Heart left ventricle (tissue), 16 donors: ENCODE results near the gene CST9. TPM values are rescaled to one million over a fixed set of nuclear protein-coding genes. Genes with fewer than 3 reads are reported as not detected.
"Not testable (repeated sequence)": the region's sequence is repeated elsewhere in the genome, so short reads cannot be mapped to it uniquely, and the experiment has no call there.

Experiments used
- ATAC-seq, 4 donors: fragments of 200-7000 bp; cut with Tn5 transposase; one replicate each; pipeline ENCODE4 v1.9.1; 2020 to 2022; ENCODE audit warnings: moderate library complexity in 4 of 4, mild to moderate bottlenecking in 3 of 4, moderate number of reproducible peaks in 1 of 4
- DNase-seq, 5 donors: peaks; one replicate each; pipeline ENCODE4 v3.0.0-alpha.2; 2020
- H3K27ac ChIP-seq, 12 donors: fragments of 200-600 bp; sonication (generic) in 4 of 12; one replicate each; pipeline versions ENCODE4 v1.5.0 to v1.8.0; 2016 to 2022; ENCODE audit warnings: mild to moderate bottlenecking in 2 of 12
- H3K27me3 ChIP-seq, 9 donors: fragments of 200-600 bp; sonication (generic) in 2 of 9; one replicate each; pipeline versions ENCODE4 v1.5.1 to v1.8.0; 2016 to 2022; ENCODE audit warnings: mild to moderate bottlenecking in 3 of 9
- H3K36me3 ChIP-seq, 9 donors: fragments of 200-600 bp; sonication (generic) in 2 of 9; one replicate each; pipeline versions ENCODE4 v1.5.0 to v1.8.0; 2018 to 2022; ENCODE audit warnings: mild to moderate bottlenecking in 2 of 9
- H3K4me1 ChIP-seq, 12 donors: fragments of 200-600 bp; sonication (generic) in 4 of 12; one replicate each; pipeline versions ENCODE4 v1.5.0 to v1.8.0; 2016 to 2022; ENCODE audit warnings: mild to moderate bottlenecking in 3 of 12
- H3K4me3 ChIP-seq, 12 donors: fragments of 200-600 bp; sonication (generic) in 4 of 12; one replicate each; pipeline versions ENCODE4 v1.5.0 to v1.8.0; 2017 to 2022; ENCODE audit warnings: mild to moderate bottlenecking in 9 of 12, moderate library complexity in 4 of 12
- H3K9me3 ChIP-seq, 12 donors: fragments of 200-600 bp; sonication (generic) in 4 of 12; one replicate each; pipeline versions ENCODE4 v1.5.0 to v1.8.0; 2016 to 2022; ENCODE audit warnings: mild to moderate bottlenecking in 1 of 12
- POLR2A ChIP-seq, 2 donors: fragments of 450-650 bp; IDR thresholded peaks; one replicate each; pipeline ENCODE4 v1.6.1; 2017; ENCODE audit warnings: antibody characterized with exemption in 2 of 2, mild to moderate bottlenecking in 2 of 2, moderate library complexity in 2 of 2
- WGBS, 4 donors: extraction: QIAGEN DNeasy Blood & Tissue Kit in 2 of 4; methylation state at CpG; one replicate each; pipeline versions ENCODE4 v1.1.5 to v1.1.7; 2013 to 2018; 5-methylcytosine and 5-hydroxymethylcytosine counted together
- intact Hi-C, 10 donors: fragments of 100-400 bp; cut with DNase I; formaldehyde crosslinking; loops; one replicate each; pipeline versions ENCODE4 v1.11.1 to v1.14.2; 2022
- polyA plus RNA-seq, 2 donors: library from polyadenylated mRNA; stranded (reverse); fragments of 200-250 nt; gene quantifications; one replicate each; pipeline ENCODE4 v1.2.3, GENCODE V29; 2013
- total RNA-seq, 9 donors: library from RNA; depleted of rRNA in 2 of 9; stranded (reverse); fragments of >200 nt in 2 of 9; fragmentation: NEBNext Ultra II Directional in 3 of 9; extraction: Animal tissue kit (Norgen Biotek cat#: 25700) in 3 of 9; gene quantifications; one replicate each; pipeline versions ENCODE4 v1.1.0 to v1.2.4, GENCODE V29; 2016 to 2023
- TF ChIP-seq, protein P1 (sequence below), 12 donors: fragments of 200-600 bp; sonication (generic) in 4 of 12; IDR thresholded peaks; one replicate each; pipeline versions ENCODE4 v1.5.0 to v1.8.0; 2018 to 2022; ENCODE audit warnings: antibody characterized with exemption in 12 of 12, mild to moderate bottlenecking in 5 of 12
- donor health status: ischemic (EF 13 %, LVEDD 7.1; RV severe dilation, severe dysfunction).
- donor health status: healthy with polysubstance abuse.
- donor health status: DM: no; HTN: yes; CAD: no.
- donor health status: DM: no; HTN: no; CAD: no.
- donor health status: ischemic (EF 25% LVEDD 6.9; RV normal size, moderate dysfunction).
- donor health status: ischemic (EF 25% LVEDD 5.7; RV mildly dilated, moderate dysfunction).
- donor health status: healthy.
- donor health status: DM: yes; HTN: yes; CAD: no.
- donor health status: ischemic (EF 35%, LVEDD 5.7; RV mildly dilated, moderate dysfunction).
- donor health status: nonischemic (EF 11% LVEDD 7.7; RV severe dilation, severe dysfunction).
- donor health status: DM: yes; HTN: yes; CAD: no.
- donor health status: PGD.
- donor health status: ischemic (EF 29% LVEDD 5.4; RV normal size, mild dysfunction).
- donor health status: nonischemic (EF 23%, LVEDD 6.1; RV moderate dilation, normal function).

CST9 gene
- total and polyA plus RNA-seq, 11 donors: not detected

DNA sequence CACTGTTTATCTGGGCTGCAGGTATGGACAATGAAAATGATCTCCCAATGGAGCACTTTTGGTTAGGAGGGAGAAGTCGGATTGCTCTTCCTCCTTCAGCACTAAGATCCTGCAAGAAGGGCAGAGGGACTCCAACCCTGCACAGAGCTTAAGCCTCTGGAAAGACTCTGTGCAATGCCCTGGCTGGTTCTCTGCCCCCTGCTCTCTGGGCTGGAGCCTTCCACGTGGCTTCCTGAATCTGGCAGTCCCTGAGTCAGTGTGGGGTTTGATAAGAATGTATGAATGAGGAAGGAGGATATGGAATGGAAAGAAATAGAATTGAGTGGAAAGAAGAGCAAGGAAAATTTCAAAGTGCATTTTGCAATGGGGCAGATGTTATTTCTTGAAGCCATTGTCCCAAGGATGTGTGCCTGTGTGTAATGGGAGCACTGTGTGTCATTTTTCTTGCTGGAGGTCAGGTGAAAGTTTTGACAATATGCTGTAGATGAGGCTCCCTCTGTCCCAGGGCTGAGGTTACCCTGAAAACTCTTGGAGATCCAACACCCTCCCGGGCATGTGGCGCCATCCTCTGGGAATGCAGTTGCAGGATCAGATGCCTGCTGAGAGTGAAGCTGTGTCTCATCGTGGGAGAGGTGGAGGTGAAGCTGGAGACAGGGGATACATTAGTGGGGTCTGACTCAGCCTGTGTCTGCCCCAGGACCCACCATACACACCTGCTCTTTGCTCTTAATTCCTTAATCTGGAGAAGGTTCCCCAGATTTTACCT lies 21.1 kb downstream of the CST9 start:
- Histone ChIP-seq H3K36me3 (no peaks in the 10 kb centered on the region), H3K4me1 (no peaks in the 10 kb centered on the region), H3K9me3 (peaks cover 0 to 3% (median 0%) of the 10 kb centered on the region in 12 donors), H3K27me3 (peaks cover 0 to 34% (median 3%) of the 10 kb centered on the region in 9 donors), H3K27ac (no peak overlapping the region), H3K4me3 (no peak overlapping the region)
- intact Hi-C loops: no loop called here
- ATAC-seq (no peak), DNase-seq (no peak)
- 49 to 56% (median 50%) methylated on average over 5 of the region's 5 CpGs for WGBS, 4 donors
- no peak for TF ChIP-seq POLR2A (IDR thresholded peaks at IDR 0.05)
- TF ChIP-seq, protein P1, sequence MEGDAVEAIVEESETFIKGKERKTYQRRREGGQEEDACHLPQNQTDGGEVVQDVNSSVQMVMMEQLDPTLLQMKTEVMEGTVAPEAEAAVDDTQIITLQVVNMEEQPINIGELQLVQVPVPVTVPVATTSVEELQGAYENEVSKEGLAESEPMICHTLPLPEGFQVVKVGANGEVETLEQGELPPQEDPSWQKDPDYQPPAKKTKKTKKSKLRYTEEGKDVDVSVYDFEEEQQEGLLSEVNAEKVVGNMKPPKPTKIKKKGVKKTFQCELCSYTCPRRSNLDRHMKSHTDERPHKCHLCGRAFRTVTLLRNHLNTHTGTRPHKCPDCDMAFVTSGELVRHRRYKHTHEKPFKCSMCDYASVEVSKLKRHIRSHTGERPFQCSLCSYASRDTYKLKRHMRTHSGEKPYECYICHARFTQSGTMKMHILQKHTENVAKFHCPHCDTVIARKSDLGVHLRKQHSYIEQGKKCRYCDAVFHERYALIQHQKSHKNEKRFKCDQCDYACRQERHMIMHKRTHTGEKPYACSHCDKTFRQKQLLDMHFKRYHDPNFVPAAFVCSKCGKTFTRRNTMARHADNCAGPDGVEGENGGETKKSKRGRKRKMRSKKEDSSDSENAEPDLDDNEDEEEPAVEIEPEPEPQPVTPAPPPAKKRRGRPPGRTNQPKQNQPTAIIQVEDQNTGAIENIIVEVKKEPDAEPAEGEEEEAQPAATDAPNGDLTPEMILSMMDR (IDR thresholded peaks at IDR 0.05): no peak

DNA sequence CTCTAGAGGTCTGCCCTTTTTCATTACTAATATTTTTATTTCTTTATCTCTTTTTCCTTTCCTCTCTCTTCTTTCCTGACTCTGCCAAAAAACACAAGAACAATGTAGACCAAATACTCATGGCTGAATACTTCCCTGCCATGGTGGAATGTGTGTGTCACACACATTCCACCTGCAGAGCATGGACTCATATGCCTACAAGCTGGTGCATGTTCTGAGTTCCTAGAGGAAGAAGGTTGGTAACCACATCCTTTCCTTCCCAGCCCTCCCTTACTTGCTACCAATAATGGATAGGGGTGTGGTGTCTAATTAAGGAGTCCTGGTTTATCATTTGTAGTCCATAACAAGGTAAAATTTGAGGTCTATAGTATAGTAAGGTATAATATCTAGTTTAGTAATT lies 22.2 kb downstream of the CST9 start:
- peaks cover 0 to 5% (median 0%) of the 10 kb centered on the region in 12 donors for H3K9me3 ChIP-seq
- H3K36me3 ChIP-seq: no peaks in the 10 kb centered on the region
- H3K27me3 ChIP-seq: peaks cover 0 to 39% (median 3%) of the 10 kb centered on the region in 9 donors
- no peak overlapping the region for H3K4me3 ChIP-seq
- DNase-seq (no peak), ATAC-seq (no peak)
- no peaks in the 10 kb centered on the region for H3K4me1 ChIP-seq
- intact Hi-C loops: no loop called here
- H3K27ac ChIP-seq: no peak overlapping the region
- TF ChIP-seq, protein P1 (IDR thresholded peaks at IDR 0.05): no peak
- TF ChIP-seq POLR2A (IDR thresholded peaks at IDR 0.05): no peak

DNA sequence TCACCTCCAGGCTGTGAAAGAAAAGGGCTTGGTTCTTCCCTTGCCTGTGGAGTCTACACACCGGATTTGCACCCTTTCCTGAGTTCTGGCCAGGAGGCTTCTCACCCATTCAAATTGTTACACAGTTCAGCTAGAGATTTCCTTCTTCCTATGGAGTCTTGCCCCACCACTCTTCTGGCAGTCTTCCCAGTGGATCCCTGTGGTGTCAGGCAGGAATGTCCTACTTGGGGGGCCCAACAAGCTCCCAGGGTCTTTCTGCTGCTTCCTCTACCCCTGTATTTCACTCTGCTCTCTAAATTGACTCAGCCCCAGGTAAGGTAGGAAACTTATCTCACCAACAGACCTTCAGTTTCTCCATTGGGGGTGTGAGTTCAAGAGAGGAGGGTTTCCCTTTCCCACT lies 23.4 kb downstream of the CST9 start:
- 71 to 100% (median 77%) methylated on average over 1 of the region's 1 CpG for WGBS, 4 donors

DNA sequence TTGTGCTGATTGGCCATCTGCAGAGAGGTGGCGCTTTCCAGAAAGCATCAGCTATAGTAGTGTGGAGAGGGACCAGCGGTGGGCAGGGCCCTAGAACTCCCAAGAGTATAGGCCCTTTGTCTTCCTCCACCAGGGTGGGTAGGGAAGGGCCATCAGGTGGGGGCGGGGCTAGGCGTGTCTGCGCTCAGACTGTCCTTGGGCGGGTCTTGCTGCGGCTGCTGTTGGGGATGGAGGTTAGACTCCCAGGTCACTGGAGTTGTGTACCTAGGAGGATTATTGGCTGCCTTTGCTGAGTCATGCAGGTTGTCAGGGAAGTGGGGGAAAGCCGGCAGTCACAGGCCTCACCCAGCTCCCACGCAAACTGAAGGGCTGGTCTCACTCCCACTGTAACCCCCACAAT lies 23.9 kb downstream of the CST9 start:
- H3K4me3 ChIP-seq, H3K4me1 ChIP-seq, ATAC-seq, H3K9me3 ChIP-seq, intact Hi-C loops, H3K27ac ChIP-seq, DNase-seq, H3K36me3 ChIP-seq: not testable (repeated sequence)
- WGBS, 4 donors: 86 to 90% (median 86%) methylated on average over 4 to 9 of the region's 9 CpGs
- H3K27me3 ChIP-seq: peaks cover 0 to 34% (median 0%) of the 10 kb centered on the region in 9 donors

More for the DNA sequence above, 23.4 kb downstream of the CST9 start:
- Histone ChIP-seq H3K9me3 (peaks cover 0 to 5% (median 0%) of the 10 kb centered on the region in 12 donors), H3K27me3 (peaks cover 0 to 36% (median 2%) of the 10 kb centered on the region in 9 donors), H3K27ac (no peak overlapping the region), H3K4me3 (no peak overlapping the region), H3K4me1 (no peaks in the 10 kb centered on the region), H3K36me3 (no peaks in the 10 kb centered on the region)
- ATAC-seq: no peak
- TF ChIP-seq, protein P1 (IDR thresholded peaks at IDR 0.05): no peak
- TF ChIP-seq POLR2A (IDR thresholded peaks at IDR 0.05): no peak
- no peak for DNase-seq
- intact Hi-C loops: no loop called here

DNA sequence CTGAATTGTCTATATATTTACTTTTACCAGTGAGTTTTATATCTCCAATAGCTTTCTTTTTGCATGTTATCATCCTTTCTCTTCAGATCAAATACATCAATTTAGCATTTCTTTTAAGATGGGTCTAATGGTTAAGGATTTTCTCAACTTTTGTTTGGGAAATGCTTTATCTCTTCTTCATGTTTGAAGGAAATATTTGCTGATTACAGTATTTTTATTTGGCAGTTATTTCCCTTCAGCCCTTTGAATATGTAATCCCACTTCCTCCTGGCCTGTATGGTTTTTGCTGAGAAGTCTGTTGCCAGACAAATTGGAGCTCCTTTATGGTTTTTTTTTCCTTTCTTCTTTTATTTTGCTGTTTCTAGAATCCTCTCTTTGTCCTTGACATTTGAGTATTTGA lies 30.7 kb downstream of the CST9 start:
- ATAC-seq (no peak), DNase-seq (no peak)
- TF ChIP-seq, protein P1 (IDR thresholded peaks at IDR 0.05): no peak
- H3K27me3 ChIP-seq: peaks cover 0 to 7% (median 0%) of the 10 kb centered on the region in 9 donors
- intact Hi-C loops: no loop called here
- H3K9me3 ChIP-seq: peaks cover 0 to 8% (median 0%) of the 10 kb centered on the region in 12 donors
- H3K27ac ChIP-seq: no peak overlapping the region
- H3K4me1 ChIP-seq: no peaks in the 10 kb centered on the region
- H3K36me3 ChIP-seq: no peaks in the 10 kb centered on the region
- no peak overlapping the region for H3K4me3 ChIP-seq
